ENCODE results near the gene CREG2.

CREG2 gene

DNA sequence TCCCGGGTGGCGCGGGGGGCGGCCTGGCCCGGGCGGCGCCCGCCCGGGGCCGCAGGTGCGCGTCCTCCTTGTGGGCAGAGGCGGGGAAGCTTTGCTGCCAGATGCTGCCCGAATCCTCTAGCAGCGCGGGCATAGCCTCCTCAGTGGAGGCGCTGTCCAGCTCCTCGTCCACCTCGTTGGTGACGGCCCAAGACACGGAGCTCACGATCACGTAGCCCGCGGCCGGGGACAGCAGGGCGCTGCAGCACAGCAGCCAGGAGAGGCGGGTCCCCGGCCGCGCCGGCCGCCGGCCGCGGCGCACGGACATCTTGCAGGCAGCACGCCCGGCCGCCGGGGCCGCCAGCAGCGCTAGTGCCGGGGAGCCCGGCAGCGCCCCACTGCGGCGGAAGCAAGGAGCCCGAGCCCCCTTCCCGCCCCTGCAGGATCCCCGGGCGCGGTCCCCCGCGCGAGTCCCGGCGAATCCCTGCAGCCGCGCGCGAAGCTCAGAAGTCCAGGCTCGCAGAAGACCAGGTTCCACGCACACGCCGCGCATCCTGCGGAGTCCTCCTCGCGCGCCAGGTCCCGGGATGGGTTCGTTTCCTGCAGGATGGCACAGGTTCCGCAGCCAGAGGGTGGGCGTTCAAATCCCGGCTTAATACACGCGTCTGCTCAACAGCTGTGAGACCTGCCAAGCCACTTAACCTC, at the start of gene CREG2:
Gene CREG2, minus strand, starts transcription at position 353 of the 684 bp plus-strand sequence. Its CDS starts 46 bp downstream, at position 307.
- DNase-seq: peak; percentile 59

GRCh38 chr2:101435001-101435862, 47.9 kb upstream of the CREG2 start:
- no peak for DNase-seq

DNA sequence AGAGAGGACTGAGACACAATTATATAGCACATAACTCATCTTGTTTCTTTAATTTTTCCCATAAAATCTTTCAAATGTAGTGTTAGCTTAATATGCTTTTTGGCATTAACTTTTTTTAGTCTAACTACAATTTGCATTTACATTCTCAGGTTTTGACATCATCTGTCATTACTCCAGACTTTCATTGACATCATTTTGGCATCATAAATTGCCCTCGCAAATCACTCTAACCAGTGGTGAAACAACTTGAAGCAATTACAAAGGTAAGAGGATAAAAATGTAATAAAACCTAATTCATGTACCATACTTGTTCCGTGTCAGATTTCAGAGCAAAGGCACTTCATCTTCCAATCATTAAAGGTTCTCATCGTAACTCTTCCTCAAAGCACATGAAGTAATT, 46.2 kb upstream of the CREG2 start:
- DNase-seq: no peak

DNA sequence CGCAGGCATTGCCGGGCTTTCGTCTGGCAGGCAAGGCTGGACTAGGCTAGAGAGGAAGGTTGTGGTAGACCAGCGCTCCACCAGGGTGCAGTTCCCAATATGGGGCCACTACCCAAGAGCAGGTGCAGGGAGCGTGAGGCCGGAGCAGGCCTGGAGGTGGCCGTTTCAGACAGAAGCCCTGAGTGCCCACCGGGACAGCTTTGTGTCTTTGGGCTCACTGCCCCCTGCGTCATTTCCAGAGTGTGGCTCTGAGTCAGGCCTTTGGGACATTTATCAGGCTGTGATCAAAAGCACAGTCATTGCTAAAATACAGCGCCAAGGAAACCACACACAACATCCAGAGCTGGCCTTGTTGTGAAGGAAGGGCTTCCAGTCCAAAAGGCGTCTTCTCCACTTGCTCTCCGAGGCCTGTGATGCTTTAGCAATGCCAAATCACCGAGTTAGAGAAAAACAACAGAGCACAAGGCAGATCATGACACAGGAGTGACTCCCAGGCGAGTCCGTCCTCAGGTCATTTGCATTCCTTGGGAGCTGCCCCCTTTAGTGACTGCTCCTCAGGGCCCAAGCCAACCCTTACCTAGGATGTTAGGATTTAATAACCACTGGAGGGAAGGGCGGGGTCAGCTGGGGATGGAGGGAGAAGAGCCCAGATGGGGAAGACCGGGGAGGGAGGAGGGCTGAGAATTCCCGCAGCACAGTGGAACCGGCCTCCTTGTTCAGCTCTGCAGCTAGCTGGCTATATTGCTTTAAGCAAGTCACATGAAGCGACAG, 45.3 kb upstream of the CREG2 start:
- no peak for DNase-seq

GRCh38 chr2:101431486-101431885, 44.2 kb upstream of the CREG2 start:
- no peak for DNase-seq

DNA sequence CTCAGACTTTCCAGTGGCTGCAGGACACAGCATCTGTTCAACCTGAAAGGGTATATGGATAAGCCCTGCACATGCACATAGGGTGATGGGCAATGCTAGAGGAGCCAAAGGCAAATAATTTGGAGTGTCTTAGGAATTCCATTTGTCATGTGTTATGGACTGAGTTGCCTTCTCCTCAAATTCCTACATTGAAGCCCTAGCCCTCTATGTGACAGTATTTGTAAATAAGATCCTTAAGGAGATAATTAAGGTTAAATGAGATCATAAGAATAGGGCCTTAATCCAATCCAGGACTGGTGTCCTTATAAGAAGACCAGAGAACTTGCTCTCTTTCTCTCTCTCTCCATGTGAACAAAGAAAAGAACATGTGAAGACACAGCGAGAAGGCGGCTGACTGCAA, 42.9 kb upstream of the CREG2 start:
- no peak for DNase-seq

GRCh38 chr2:101429453-101429852, 42.1 kb upstream of the CREG2 start:
- no peak for DNase-seq

DNA sequence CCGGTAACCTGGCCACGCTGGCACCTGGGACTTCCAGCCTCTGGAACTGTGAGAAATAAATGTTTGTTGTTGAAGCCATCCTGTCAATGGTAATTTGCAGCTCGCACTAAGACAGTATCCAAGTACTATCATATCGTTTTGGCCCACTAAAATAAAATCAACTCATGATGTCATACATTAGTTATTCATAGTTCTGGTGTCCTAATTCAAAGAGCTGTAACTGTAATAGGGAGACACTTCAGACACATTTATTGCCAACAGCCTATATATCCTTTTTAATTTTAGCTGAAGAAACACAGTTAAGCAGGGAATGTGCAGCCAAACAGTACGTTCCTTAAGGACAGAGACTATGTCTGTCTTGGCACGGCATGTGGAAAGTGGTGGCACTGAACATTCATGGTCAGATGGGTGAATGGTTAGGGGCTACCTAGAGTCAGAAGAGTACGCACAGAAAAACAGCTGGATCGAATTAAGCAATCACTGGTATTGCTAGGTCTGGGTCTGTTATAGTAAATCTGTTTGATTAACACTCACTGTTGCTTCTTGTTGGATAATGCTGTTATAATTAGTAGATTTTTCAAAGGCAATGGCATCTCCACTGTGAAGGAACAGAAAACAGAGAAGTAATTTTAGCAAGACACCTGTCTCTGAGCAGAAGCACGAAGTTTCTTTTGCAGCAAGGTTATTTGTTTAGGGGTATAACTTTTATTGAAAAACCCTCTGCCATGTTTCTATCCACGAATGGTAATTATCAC, 41.3 kb upstream of the CREG2 start:
- DNase-seq: no peak

GRCh38 chr2:101427743-101428142, 40.4 kb upstream of the CREG2 start:
- DNase-seq: no peak

DNA sequence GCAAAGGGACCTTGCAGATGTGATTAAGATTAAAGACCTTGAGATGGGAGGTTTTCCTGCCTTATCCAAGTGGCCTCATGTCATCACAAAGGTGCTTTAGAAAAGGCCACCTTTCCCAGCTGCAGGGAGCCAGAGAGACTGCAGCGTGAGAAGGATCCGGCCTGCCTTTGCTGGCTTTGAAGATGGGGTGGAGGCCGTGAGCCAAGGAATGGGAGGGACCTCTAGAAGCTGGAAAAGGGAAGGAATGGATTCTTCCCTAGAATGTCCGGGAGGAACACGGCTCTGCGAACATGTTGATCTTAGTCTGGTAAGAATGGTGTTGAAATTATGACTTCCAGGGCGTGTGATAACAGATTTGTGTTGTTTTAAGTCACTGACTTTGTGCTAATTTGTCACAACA, 39.9 kb upstream of the CREG2 start:
- DNase-seq: no peak

- no peak for DNase-seq
These were observed 39.5 kb upstream of the CREG2 start for GRCh38 chr2:101426822-101427221.

DNA sequence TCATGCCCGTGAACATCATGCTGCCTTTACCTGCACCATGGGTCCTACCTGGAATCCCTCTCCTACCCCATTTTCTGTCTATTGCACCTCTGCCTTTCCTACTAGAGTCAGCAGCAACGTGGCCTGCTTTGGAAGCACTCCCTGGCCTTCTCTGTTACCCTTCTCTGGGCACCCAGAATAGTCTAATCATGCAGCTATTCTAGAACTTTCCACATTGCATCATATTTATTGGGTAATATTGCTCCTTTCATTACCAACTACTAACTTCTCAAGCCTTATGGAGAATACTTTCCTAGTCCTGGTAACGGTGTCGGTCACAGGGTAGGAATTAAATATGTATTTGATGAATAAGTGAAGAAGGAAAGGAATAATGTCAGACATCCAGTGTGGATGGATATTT, 33.3 kb upstream of the CREG2 start:
- no peak for DNase-seq

- peak; percentile 75 for DNase-seq
These were observed 31.9 kb upstream of the CREG2 start for GRCh38 chr2:101419096-101419663.

- no peak for DNase-seq
These were observed 31.3 kb upstream of the CREG2 start for GRCh38 chr2:101418460-101419095.

- DNase-seq: no peak
These were observed 29.3 kb upstream of the CREG2 start for GRCh38 chr2:101416609-101417008.

DNA sequence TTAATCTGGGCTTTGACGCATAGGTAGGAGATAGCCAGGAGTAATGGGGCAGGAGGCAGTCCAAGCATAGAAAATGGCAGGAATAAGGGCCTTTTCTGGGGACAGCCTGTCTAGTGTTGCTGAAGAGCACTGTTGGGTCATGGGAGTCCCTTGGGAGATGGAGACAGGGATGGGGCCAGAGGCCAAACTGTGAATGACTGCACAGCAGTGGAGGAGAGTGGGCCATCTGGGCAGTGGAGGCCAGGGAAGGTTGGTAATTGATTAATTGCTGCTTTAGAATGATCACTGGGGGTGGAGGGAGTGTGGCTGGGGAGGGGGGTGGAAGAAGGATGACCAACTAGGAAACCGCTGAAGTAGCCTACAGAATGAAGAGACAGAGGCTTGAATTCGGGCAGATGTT, 28.6 kb upstream of the CREG2 start:
- no peak for DNase-seq

DNA sequence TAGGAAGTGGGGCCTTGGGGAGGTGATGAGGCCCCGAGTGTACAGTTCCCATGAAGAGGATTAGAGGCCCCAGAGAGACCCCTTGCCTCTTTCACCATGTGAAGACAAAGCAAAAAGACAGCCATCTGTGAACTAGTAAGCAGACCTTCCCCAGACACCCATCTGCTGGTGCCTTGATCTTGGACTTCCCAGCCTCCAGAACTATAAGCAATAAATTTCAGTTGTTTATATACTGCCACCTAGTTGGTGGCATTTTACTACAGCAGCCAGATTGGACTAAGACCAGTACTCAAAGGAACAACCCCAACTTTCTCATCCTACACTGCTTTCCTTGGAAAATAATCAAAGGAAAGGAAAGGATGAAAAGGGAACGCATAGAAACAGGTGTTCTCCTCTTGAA, 27.9 kb upstream of the CREG2 start:
- DNase-seq: no peak

DNA sequence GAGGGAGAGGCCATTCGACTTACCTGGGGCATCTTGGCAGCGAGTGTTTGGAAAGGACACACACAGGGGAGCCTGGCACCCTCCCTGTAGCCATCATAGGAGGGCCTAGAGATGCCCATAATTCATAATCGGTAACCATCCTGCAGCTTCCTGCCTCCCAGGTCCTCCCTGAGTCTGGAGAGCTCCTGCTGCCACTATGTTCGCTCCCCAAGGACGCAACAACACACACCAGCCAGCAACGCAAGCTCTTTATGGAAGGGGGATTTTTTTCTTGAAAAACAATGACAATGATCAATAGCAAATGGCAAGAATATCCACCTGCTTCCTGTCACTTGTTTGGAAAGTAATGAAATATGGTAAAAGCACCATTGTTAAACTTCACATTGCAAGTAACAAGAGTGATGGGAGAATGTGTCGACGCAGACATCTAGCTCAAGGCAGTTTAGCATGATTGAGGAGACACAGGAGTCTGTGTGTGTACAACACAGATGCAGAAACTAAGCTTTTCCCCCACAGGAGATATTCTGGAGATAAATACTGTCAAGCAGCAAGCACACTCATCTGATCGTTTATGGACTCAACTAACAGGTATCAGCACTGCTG, 24.9 kb upstream of the CREG2 start:
- no peak for DNase-seq

DNA sequence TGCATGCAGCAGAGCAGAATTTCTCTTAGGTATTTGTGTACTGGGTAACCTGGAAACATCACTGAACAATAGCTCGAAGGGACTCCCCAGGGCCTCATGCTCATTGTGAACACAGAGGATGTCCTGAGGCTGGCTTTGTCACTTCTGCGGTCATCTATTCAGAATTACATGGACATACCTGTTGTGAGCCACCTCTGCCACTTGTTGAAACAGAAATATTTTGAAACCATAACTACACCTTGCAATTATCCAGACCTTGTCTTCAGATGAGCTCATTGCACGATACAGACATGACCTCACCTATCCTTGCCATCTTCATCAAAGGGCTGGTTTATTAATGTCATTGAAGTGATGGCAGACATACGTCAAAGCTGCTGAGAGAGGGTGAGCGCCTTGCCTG, 23.4 kb upstream of the CREG2 start:
- DNase-seq: no peak

GRCh38 chr2:101410114-101410513, 22.8 kb upstream of the CREG2 start:
- DNase-seq: no peak

DNA sequence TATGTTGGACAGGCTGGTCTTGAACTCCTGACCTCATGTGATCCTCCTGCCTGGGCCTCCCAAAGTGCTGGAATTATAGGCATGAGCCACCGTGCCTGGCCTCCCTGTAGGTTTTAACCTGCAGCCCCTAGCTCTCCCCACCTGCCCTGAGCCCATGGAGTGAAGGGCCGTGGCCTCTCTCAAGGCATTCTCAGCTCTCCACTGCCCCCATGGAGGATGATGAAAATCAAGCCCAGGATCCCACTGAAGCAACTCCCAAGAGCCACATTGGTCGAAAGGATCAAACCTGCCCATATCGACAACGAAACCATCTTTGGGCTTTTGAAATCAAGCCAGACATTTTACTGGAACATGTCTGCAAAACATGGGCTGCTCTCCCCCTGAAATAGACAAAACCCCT, 22.4 kb upstream of the CREG2 start:
- DNase-seq: no peak

DNA sequence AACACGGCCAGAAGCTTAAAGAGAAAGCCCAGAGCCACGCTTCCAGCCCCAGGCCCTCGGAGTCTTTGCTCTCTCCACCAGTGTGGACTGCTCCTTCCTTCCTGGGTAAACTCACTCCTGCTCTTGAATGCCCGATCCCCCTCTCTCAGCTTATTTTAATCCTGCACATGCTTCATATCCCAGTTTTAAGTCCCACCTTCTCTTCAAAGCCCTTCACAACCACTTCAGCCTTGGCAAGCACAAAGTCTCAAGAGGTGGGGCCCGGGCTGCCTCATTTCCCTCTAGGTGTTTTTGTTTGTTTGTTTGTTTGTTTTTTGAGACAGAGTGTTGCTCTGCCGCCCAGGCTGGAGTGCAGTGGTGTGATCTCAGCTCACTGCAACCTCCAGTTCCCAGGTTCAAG, 21.6 kb upstream of the CREG2 start:
- DNase-seq: no peak
